MCF 10A (cell line): ENCODE data around the gene ACAA2. TPM values are rescaled to one million over a fixed set of nuclear protein-coding genes. Genes with fewer than 3 reads are reported as not detected.
A peak's percentile ranks its signal among the peaks of the same experiment; 100 is the strongest.

Experiments
- Bru-seq: library from RNA; stranded (reverse); fragments of 400-500 nt; gene quantifications from one replicate; lab custom pipeline; 2021; lab: Mats Ljungman, UMichigan
- BruChase-seq, 2 experiments: library from RNA; stranded (reverse); fragments of 400-500 nt; gene quantifications; one replicate each; lab custom pipeline; 2021; lab: Mats Ljungman, UMichigan
- BruUV-seq: library from RNA; stranded (reverse); fragments of 400-500 nt; replicated peaks from 2 replicates; lab custom pipeline; 2021; lab: Mats Ljungman, UMichigan
- CTCF ChIA-PET: fragments of 300-600 bp; sonication (Branson Sonifier 250); formaldehyde crosslinking; extraction: SDS; loops from one replicate; lab custom pipeline; 2021; ENCODE audit warnings: antibody characterized with exemption, inconsistent platforms; lab: Yijun Ruan, JAX
- POLR2A ChIA-PET: fragments of 300-600, 350-650 bp; sonication (Branson Sonifier 250); formaldehyde crosslinking; extraction: SDS; loops from one replicate; lab custom pipeline; 2020; ENCODE audit warnings: antibody characterized with exemption, inconsistent platforms; lab: Yijun Ruan, JAX
- DNase-seq: peaks from one replicate; pipeline ENCODE4 v3.0.0-alpha.2; 2018; ENCODE audit not compliant: unreplicated experiment
- H3K27ac Mint-ChIP-seq: one replicate; pipeline ENCODE4 v1.8.0; 2022; ENCODE audit warnings: mild to moderate bottlenecking, low read depth, mixed read lengths; ENCODE audit not compliant: unreplicated experiment
- H3K27me3 Mint-ChIP-seq: one replicate; pipeline ENCODE4 v1.8.0; 2022; ENCODE audit warnings: mixed read lengths; ENCODE audit not compliant: insufficient read depth, unreplicated experiment
- H3K36me3 Mint-ChIP-seq: one replicate; pipeline ENCODE4 v1.8.0; 2022; ENCODE audit warnings: mild to moderate bottlenecking, moderate library complexity, mixed read lengths; ENCODE audit not compliant: insufficient read depth, unreplicated experiment
- H3K4me1 Mint-ChIP-seq: one replicate; pipeline ENCODE4 v1.8.0; 2022; ENCODE audit warnings: mixed read lengths; ENCODE audit not compliant: insufficient read depth, unreplicated experiment
- H3K4me3 Mint-ChIP-seq: one replicate; pipeline ENCODE4 v1.8.0; 2022; ENCODE audit warnings: mild to moderate bottlenecking, moderate library complexity, mixed read lengths; ENCODE audit not compliant: unreplicated experiment
- H3K9me3 Mint-ChIP-seq: one replicate; pipeline ENCODE4 v1.8.0; 2022; ENCODE audit warnings: mixed read lengths; ENCODE audit not compliant: unreplicated experiment
- CTCF ChIP-seq: fragments of 200-600 bp; IDR thresholded peaks from one replicate; pipeline ENCODE4 v1.8.0; 2022; ENCODE audit warnings: antibody characterized with exemption, mild to moderate bottlenecking; ENCODE audit not compliant: unreplicated experiment
- intact Hi-C: fragments of 100-400 bp; cut with micrococcal nuclease; formaldehyde crosslinking; loops from 2 replicates; pipeline ENCODE4 v1.14.1; 2022
- long read RNA-seq: library from polyadenylated mRNA; stranded (forward); transcript quantifications from one replicate; pipeline ENCODE4 v2.0.0, GENCODE V29; 2022
- total RNA-seq: library from RNA; stranded (reverse); gene quantifications from 2 replicates; pipeline ENCODE4 v1.2.3, GENCODE V29; 2022

ACAA2 gene, protein sequence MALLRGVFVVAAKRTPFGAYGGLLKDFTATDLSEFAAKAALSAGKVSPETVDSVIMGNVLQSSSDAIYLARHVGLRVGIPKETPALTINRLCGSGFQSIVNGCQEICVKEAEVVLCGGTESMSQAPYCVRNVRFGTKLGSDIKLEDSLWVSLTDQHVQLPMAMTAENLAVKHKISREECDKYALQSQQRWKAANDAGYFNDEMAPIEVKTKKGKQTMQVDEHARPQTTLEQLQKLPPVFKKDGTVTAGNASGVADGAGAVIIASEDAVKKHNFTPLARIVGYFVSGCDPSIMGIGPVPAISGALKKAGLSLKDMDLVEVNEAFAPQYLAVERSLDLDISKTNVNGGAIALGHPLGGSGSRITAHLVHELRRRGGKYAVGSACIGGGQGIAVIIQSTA
- total RNA-seq (82.9 and 84.9 TPM in 2 replicates), Bru-seq, nascent RNA (percentile 83 among the genes with signal in this experiment), BruChase-seq, experiment 1, labeled RNA remaining after a 6-hour chase (percentile 88 among the genes with signal in this experiment), BruChase-seq, experiment 2, labeled RNA remaining after a 2-hour chase (percentile 77 among the genes with signal in this experiment)
- long read RNA-seq, transcript ACAA2-201 (10 exons, 3,350 nt): major isoform, 205 of 230 reads
- long read RNA-seq, partial matches to known transcripts: 6 of 230 reads
- long read RNA-seq, other reads (novel, unspliced or antisense): 17 of 230 reads

DNA sequence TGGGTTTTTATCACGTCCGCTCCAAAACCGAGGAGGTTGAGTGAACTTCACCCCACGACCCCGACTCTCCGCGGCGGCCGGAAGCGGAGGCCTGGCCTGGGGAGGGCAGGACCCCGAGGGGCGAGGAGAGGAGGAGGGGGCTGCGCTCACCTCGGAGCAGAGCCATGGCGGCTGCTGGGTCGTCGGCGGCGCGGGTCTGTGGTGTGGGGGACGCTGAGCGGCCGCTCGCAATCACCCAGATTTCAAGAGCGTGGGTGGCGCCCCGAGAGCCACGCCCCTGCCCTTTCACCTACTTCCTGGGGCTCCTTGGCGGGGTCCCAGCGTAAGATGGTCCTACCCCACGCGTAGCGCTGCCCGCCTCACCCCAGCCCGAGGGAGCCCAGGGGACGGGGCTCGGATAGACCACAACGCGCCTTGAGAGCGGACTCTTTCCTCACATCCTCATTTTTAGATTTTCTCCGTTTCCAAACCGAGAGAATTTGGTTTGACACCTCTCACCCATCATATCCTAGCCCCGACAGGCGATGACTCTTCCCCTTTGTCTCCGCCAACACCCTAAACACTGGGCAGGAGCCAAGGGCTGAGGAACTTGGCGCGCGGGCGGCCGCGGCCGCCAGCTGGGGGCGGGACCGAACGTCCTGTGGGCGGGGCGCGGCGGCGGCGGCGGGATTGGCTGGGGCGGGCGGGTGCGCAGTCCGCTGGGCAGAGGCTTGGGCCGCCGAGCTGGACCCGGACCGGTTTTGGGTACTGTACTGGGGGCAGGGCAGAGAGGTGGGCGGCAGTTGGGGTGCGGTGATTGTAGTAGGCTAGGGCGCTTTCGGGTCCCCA, at the start of gene ACAA2:
ACAA2 (minus strand) TSS at position 215 of the 828 bp plus-strand sequence; CDS start at position 166, 49 bp downstream.
- Mint-ChIP-seq H3K27ac (peak within 1 kb of the TSS; percentile 97), H3K4me3 (peak within 1 kb of the TSS; percentile 94), H3K4me1 (peaks cover 28% of the 10 kb centered on the region), H3K36me3 (peaks cover 6% of the 10 kb centered on the region), H3K27me3 (no peaks in the 10 kb centered on the region), H3K9me3 (peaks cover 14% of the 10 kb centered on the region)
- TF ChIP-seq CTCF: no peak
- POLR2A ChIA-PET: interaction anchor here (0.6 to 4.9 kb wide), 15 partner anchors 9 to 405 kb away, joined by 3 to 84 read pairs (median 12); partner anchors contain the start of gene C18orf32
- intact Hi-C loops: loop anchor here (1.0 kb wide), 2 partner anchors 26 to 45 kb away; no protein-coding TSS in a partner anchor
- no TSS peak for BruUV-seq
- DNase-seq: peak; percentile 95
- CTCF ChIA-PET: interaction anchor here (1.3 to 4.0 kb wide), 3 partner anchors 29 to 42 kb away, joined by 3 to 33 read pairs (median 3); no protein-coding TSS in a partner anchor

DNA sequence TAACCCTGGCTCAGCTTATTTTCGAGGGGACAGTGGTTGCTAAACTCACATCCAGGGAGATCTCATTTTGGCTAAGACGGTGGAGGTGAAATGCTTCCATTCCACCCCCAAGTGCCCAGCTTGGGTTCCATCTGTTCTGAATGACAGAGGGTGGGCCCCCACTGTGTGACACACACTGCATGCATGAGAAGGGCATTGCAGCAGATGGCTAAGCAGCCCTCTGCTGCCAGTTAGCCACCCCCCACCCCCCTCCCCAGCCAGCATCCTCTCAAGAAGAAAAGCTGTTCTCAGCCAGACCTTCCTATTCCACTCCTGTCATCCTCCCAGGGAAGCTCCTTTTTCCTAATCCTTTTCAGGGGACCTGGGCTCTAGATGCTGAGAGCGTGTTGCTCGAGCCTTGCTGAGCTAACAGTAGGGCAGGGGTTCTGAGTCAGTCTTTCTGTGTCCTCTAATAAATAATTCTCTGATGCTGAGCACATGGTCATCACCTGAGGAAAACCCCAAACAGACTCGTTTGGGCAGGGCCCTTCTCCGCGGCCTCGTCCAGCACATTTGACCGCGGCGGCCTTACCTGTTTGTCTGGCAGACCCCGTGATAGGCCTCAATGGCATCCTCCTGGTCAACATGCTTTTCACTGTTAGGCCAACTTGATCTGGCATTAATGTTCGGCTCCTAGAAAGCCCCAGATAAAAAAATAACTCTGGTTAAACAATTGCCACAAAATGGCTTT, 49.5 kb upstream of the ACAA2 start:
- no peak for TF ChIP-seq CTCF
- Mint-ChIP-seq H3K36me3 (no peaks in the 10 kb centered on the region), H3K4me3 (no peak overlapping the region), H3K27ac (no peak overlapping the region), H3K4me1 (no peaks in the 10 kb centered on the region), H3K27me3 (no peaks in the 10 kb centered on the region), H3K9me3 (no peaks in the 10 kb centered on the region)
- intact Hi-C loops: loop anchor here (10.0 kb wide), 1 partner anchor 492 kb away; no protein-coding TSS in a partner anchor
- ChIA-PET CTCF (interaction anchor here (0.6 to 6.0 kb wide), 10 partner anchors 11 to 360 kb away, joined by 3 to 52 read pairs (median 4); no protein-coding TSS in a partner anchor), POLR2A (interaction anchor here (0.6 kb wide), 1 partner anchor 133 kb away, joined by 3 read pairs; no protein-coding TSS in a partner anchor)
- BruUV-seq: no TSS peak
- no peak for DNase-seq

GRCh38 chr18:49861659-49862058, 48.3 kb upstream of the ACAA2 start:
- DNase-seq: no peak

More at GRCh38 chr18:49861659-49862058, 48.3 kb upstream of the ACAA2 start:
- CTCF ChIA-PET: interaction anchor here (0.5 to 6.0 kb wide), 15 partner anchors 10 to 428 kb away, joined by 3 to 52 read pairs (median 5); no protein-coding TSS in a partner anchor
- BruUV-seq: no TSS peak
- Mint-ChIP-seq H3K4me1 (no peaks in the 10 kb centered on the region), H3K9me3 (no peaks in the 10 kb centered on the region), H3K4me3 (no peak overlapping the region), H3K27me3 (no peaks in the 10 kb centered on the region), H3K27ac (no peak overlapping the region), H3K36me3 (no peaks in the 10 kb centered on the region)
- peak; percentile 39 for TF ChIP-seq CTCF
- intact Hi-C loops: loop anchor here (10.0 kb wide), 1 partner anchor 493 kb away; no protein-coding TSS in a partner anchor
- POLR2A ChIA-PET: no interaction called here
